ENCODE measurements around the gene DSCAML1. TPM values are rescaled to one million over a fixed set of nuclear protein-coding genes. Genes with fewer than 3 reads are reported as not detected.

DSCAML1 gene
- total and polyA plus RNA-seq, 4 experiments from 2014 or later, result 1.00 to 1.0 TPM; not detected in 2

DNA sequence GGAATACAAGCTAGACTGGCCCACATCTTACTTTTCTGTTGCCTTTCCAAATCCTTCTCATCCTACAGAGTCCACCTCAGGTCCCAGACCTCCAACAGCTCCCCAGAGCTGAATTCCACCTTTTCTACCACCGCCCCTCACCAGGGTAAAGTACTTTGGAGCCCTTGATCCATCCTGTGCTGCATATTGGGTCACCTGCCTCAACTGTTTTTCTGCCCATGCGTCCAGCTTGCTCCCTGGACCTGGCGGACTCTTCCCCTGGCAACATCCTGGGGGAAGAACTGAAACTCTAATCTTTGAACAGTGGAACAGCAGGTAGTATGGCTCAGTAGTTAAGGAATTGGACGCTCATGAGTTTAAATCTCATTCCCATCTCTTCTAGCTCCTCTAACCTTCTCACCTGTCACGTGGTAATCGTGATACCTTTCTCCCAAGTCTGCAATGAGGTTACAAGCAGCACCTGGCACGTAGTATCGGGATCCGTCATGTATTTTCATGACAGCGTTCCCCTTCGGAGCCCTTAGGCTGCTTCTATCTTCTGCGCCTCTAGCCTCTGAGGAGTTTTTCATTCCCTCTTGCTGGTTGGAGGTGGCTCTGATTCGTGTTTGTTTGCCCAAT is 371.2 kb downstream of the DSCAML1 start:
- no peaks in the 10 kb centered on the region for H3K36me3 Mint-ChIP-seq
- H3K27ac Mint-ChIP-seq, result no peak overlapping the region
- Histone ChIP-seq H3K27me3 (ENCODE audit: insufficient read depth, low read length) (no peaks in the 10 kb centered on the region), H3K27ac (ENCODE audit: low read depth, low read length) (no peak overlapping the region), H3K9me3 (ENCODE audit: control insufficient read depth in 1 of 2, low read length in 2 of 2) (no peaks in the 10 kb centered on the region), H3K36me3 (ENCODE audit: insufficient read depth, low read length) (no peaks in the 10 kb centered on the region), H3K4me3 (ENCODE audit: low read length in 2 of 2) (no peak overlapping the region), H3K4me1 (ENCODE audit: insufficient read depth, low read length) (peaks cover 6% of the 10 kb centered on the region)
- no peak overlapping the region for H3K4me3 Mint-ChIP-seq
- DNase-seq, result no peak
- intact Hi-C loops (cut with micrococcal nuclease), result loop anchor here (1.0 to 10.0 kb wide), 3 partner anchors 392 to 749 kb away; partner anchors contain the start of gene SCN2B
- POLR2A ChIA-PET (ENCODE audit: partially characterized antibody), result interaction anchor here (0.9 to 1.1 kb wide), 2 partner anchors 195 to 550 kb away, joined by 3 read pairs; no protein-coding TSS in a partner anchor
- H3K9me3 Mint-ChIP-seq, result no peaks in the 10 kb centered on the region
- CTCF ChIA-PET (ENCODE audit: partially characterized antibody), result interaction anchor here (0.7 to 4.0 kb wide), 46 partner anchors 8 to 746 kb away, joined by 3 to 51 read pairs (median 4); partner anchors contain the start of gene FXYD2
- H3K4me1 Mint-ChIP-seq, result peaks cover 0 to 13% (median under 1%) of the 10 kb centered on the region in 4 donors
- peaks cover 0 to 1% of the 10 kb centered on the region in 2 donors for H3K27me3 Mint-ChIP-seq

DNA sequence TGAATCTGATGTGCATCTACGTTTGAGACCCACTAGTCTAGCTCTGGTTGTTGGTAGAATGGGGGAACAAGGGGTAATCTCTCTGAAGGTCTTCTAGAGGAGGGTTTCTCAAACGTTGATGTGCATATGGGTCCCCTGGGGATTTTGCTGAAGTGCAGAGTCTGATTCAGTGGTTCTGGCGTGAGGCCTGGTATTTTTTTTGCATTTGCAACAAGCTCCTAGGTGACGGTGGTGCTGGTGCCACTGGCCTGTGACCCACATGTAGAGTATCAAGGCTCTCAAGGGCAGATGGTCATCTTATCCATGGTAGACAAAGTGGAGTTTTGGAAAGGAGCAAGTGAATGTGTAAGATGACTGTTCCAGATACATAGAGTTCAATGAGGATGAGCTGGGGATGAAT is 372.2 kb downstream of the DSCAML1 start:
- DNase-seq, result no peak
- Mint-ChIP-seq H3K27ac (no peak overlapping the region), H3K9me3 (no peaks in the 10 kb centered on the region), H3K36me3 (no peaks in the 10 kb centered on the region), H3K4me1 (peaks cover 0 to 13% (median under 1%) of the 10 kb centered on the region in 4 donors), H3K27me3 (peaks cover 0 to 1% of the 10 kb centered on the region in 2 donors), H3K4me3 (no peak overlapping the region)
- Histone ChIP-seq H3K27me3 (ENCODE audit: insufficient read depth, low read length) (no peaks in the 10 kb centered on the region), H3K4me1 (ENCODE audit: insufficient read depth, low read length) (peaks cover 6% of the 10 kb centered on the region), H3K27ac (ENCODE audit: low read depth, low read length) (no peak overlapping the region), H3K4me3 (ENCODE audit: low read length in 2 of 2) (no peak overlapping the region), H3K9me3 (ENCODE audit: control insufficient read depth in 1 of 2, low read length in 2 of 2) (no peaks in the 10 kb centered on the region), H3K36me3 (ENCODE audit: insufficient read depth, low read length) (no peaks in the 10 kb centered on the region)
- ChIA-PET CTCF (ENCODE audit: partially characterized antibody) (interaction anchor here (0.7 to 4.0 kb wide), 12 partner anchors 21 to 747 kb away, joined by 3 to 51 read pairs (median 4); no protein-coding TSS in a partner anchor), POLR2A (ENCODE audit: partially characterized antibody) (no interaction called here)
- intact Hi-C loops (cut with micrococcal nuclease), result loop anchor here (10.0 kb wide), 1 partner anchor 750 kb away; the partner anchor contains the start of gene SCN2B

DNA sequence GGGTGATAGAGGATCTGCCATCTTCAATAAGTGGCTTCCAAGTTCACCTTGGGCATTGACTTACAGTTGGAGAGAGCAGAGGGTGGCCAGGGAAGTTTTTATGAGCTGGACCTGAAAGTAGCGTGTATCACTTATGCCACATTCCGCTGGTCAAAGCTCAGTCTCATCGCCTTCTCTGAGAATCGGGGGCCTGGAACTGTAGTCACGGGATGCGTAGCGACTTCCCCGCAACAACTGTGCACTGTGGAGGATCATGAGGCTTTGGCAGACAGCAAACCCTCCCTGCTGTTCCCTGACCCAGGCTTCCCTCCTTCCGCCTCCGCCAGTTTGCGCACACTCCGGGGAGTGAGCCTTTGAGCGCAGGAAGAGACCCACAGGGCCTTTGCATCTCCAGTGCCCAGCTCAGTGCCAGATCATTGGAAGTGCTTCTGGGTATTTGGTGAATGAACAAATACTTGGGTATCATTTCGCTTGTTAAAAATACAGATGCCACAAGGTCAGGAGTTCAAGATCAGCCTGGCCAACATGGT is 373.9 kb downstream of the DSCAML1 start:
- H3K4me3 ChIP-seq (ENCODE audit: low read length in 2 of 2), result no peak overlapping the region
- H3K27me3 ChIP-seq (ENCODE audit: insufficient read depth, low read length), result no peaks in the 10 kb centered on the region
- no peak for DNase-seq
- Mint-ChIP-seq H3K4me1 (peaks cover 0 to 13% (median under 1%) of the 10 kb centered on the region in 4 donors), H3K27ac (no peak overlapping the region), H3K27me3 (peaks cover 0 to 1% of the 10 kb centered on the region in 2 donors), H3K36me3 (no peaks in the 10 kb centered on the region), H3K4me3 (no peak overlapping the region), H3K9me3 (no peaks in the 10 kb centered on the region)
- H3K36me3 ChIP-seq (ENCODE audit: insufficient read depth, low read length), result no peaks in the 10 kb centered on the region
- ChIA-PET CTCF (ENCODE audit: partially characterized antibody) (interaction anchor here (0.7 to 1.3 kb wide), 2 partner anchors 8 to 524 kb away, joined by 3 read pairs; no protein-coding TSS in a partner anchor), POLR2A (ENCODE audit: partially characterized antibody) (no interaction called here)
- intact Hi-C loops (cut with micrococcal nuclease), result loop anchor here (10.0 kb wide), 1 partner anchor 752 kb away; the partner anchor contains the start of gene SCN2B
- H3K27ac ChIP-seq (ENCODE audit: low read depth, low read length), result no peak overlapping the region
- H3K9me3 ChIP-seq (ENCODE audit: control insufficient read depth in 1 of 2, low read length in 2 of 2), result no peaks in the 10 kb centered on the region
- H3K4me1 ChIP-seq (ENCODE audit: insufficient read depth, low read length), result peaks cover 6% of the 10 kb centered on the region

DNA sequence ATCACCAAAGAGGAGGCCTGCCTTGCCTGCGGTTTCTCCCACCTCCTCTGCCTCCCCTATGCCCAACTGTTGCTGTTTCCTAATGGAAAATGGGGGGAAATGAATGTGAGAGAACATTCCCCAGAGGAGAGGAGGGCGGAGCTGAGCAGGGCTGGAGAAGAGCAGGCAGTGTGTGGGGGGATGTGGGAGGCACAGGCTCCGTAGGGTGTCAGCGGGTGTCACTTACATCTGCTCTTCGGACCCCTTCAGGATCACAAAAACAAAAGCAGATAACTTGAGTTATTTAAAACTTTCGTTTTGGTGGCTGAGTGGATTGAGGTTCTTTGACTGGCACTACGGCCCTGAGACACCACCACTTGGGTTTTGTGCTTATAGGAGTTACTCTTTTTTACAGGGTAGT is 375.5 kb downstream of the DSCAML1 start:
- H3K36me3 Mint-ChIP-seq, result no peaks in the 10 kb centered on the region
- H3K27me3 Mint-ChIP-seq, result no peaks in the 10 kb centered on the region
- H3K4me1 ChIP-seq (ENCODE audit: insufficient read depth, low read length), result peaks cover 5% of the 10 kb centered on the region
- no peaks in the 10 kb centered on the region for H3K9me3 ChIP-seq (ENCODE audit: control insufficient read depth in 1 of 2, low read length in 2 of 2)
- intact Hi-C loops (cut with micrococcal nuclease), result loop anchor here (10.0 kb wide), 1 partner anchor 753 kb away; the partner anchor contains the start of gene SCN2B
- no peak overlapping the region for H3K27ac Mint-ChIP-seq
- H3K27me3 ChIP-seq (ENCODE audit: insufficient read depth, low read length), result no peaks in the 10 kb centered on the region
- no peak overlapping the region for H3K4me3 Mint-ChIP-seq
- ChIA-PET POLR2A (ENCODE audit: partially characterized antibody) (no interaction called here), CTCF (ENCODE audit: partially characterized antibody) (no interaction called here)
- no peak overlapping the region for H3K4me3 ChIP-seq (ENCODE audit: low read length in 2 of 2)
- no peaks in the 10 kb centered on the region for H3K36me3 ChIP-seq (ENCODE audit: insufficient read depth, low read length)
- peaks cover 0 to 5% (median under 1%) of the 10 kb centered on the region in 4 donors for H3K4me1 Mint-ChIP-seq
- H3K9me3 Mint-ChIP-seq, result no peaks in the 10 kb centered on the region
- H3K27ac ChIP-seq (ENCODE audit: low read depth, low read length), result no peak overlapping the region
- DNase-seq, result no peak

DNA sequence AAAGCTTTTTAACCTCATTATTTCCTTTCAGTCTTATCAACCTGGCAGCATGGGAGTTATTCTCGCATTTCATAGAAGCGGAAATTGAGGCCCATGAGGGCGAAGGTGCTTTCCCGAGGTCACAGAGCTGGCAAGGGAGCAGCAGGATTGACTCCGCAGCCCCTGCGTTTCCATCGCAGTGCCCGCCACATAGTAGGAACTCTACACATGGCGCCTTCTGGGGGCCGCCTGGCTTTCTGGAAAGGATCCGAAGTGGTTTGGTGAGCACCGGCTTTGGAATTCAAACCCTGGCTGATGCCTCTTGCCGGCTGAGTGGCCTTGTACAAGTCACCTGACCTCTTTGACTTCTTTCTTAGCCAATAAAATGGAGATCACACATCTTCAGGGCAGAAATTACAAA is 376.0 kb downstream of the DSCAML1 start:
- H3K4me3 Mint-ChIP-seq, result no peak overlapping the region
- H3K27me3 Mint-ChIP-seq, result no peaks in the 10 kb centered on the region
- H3K9me3 Mint-ChIP-seq, result no peaks in the 10 kb centered on the region
- Histone ChIP-seq H3K36me3 (ENCODE audit: insufficient read depth, low read length) (no peaks in the 10 kb centered on the region), H3K27me3 (ENCODE audit: insufficient read depth, low read length) (no peaks in the 10 kb centered on the region), H3K4me3 (ENCODE audit: low read length in 2 of 2) (no peak overlapping the region), H3K27ac (ENCODE audit: low read depth, low read length) (no peak overlapping the region), H3K9me3 (ENCODE audit: control insufficient read depth in 1 of 2, low read length in 2 of 2) (no peaks in the 10 kb centered on the region), H3K4me1 (ENCODE audit: insufficient read depth, low read length) (peaks cover under 1% of the 10 kb centered on the region)
- H3K4me1 Mint-ChIP-seq, result peaks cover 0 to under 1% (median under 1%) of the 10 kb centered on the region in 4 donors
- H3K27ac Mint-ChIP-seq, result no peak overlapping the region
- ChIA-PET POLR2A (ENCODE audit: partially characterized antibody) (no interaction called here), CTCF (ENCODE audit: partially characterized antibody) (no interaction called here)
- H3K36me3 Mint-ChIP-seq, result no peaks in the 10 kb centered on the region
- intact Hi-C loops (cut with micrococcal nuclease), result loop anchor here (10.0 kb wide), 1 partner anchor 754 kb away; the partner anchor contains the start of gene SCN2B
- no peak for DNase-seq

DNA sequence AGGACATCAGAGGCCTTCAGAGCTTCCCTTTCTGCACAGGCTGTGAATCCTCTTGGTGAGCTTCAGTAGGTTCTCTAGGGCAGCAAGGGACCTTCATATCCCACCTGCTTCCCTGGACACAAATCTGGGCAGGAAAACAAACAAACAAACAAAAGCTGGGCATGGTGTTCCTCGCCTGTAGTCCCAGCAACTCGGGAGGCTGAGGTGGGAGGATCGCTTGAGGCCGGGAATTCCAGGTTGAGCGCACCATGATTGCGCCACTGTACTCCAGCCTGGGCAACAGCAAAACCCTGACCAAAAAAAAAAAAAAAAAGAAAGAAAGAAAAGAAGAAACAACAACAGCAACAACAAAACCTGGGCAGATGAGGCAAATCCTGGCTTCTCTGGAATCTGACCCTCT is 376.4 kb downstream of the DSCAML1 start:
- ChIA-PET CTCF (ENCODE audit: partially characterized antibody) (no interaction called here), POLR2A (ENCODE audit: partially characterized antibody) (no interaction called here)
- intact Hi-C loops (cut with micrococcal nuclease), result loop anchor here (10.0 kb wide), 1 partner anchor 754 kb away; the partner anchor contains the start of gene SCN2B
- Histone ChIP-seq H3K4me3 (ENCODE audit: low read length in 2 of 2) (no peak overlapping the region), H3K27me3 (ENCODE audit: insufficient read depth, low read length) (no peaks in the 10 kb centered on the region), H3K9me3 (ENCODE audit: control insufficient read depth in 1 of 2, low read length in 2 of 2) (no peaks in the 10 kb centered on the region), H3K36me3 (ENCODE audit: insufficient read depth, low read length) (no peaks in the 10 kb centered on the region), H3K27ac (ENCODE audit: low read depth, low read length) (no peak overlapping the region), H3K4me1 (ENCODE audit: insufficient read depth, low read length) (no peaks in the 10 kb centered on the region)
- Mint-ChIP-seq H3K4me1 (no peaks in the 10 kb centered on the region), H3K27me3 (no peaks in the 10 kb centered on the region), H3K9me3 (no peaks in the 10 kb centered on the region), H3K27ac (no peak overlapping the region), H3K4me3 (no peak overlapping the region), H3K36me3 (no peaks in the 10 kb centered on the region)
- no peak for DNase-seq

DNA sequence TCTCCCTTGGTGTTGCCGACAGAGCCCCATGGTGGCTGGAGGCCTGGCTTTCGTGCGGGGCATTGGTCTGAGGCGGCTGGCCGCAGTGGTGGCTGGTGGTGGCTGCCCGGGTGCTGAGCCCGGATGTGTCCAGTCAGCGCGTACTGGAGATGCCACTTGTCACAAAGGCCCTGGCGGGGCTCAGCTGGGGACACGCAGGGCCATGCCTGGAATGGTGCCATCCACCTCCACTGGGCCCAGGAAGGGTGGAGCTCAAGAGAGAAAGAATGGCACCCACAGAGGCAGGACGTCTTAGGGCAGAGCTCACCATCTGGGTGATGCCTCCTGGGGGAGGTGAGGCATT is 376.9 kb downstream of the DSCAML1 start:
- no peaks in the 10 kb centered on the region for H3K36me3 ChIP-seq (ENCODE audit: insufficient read depth, low read length)
- intact Hi-C loops (cut with micrococcal nuclease), result loop anchor here (10.0 kb wide), 1 partner anchor 755 kb away; the partner anchor contains the start of gene SCN2B
- Mint-ChIP-seq H3K4me1 (no peaks in the 10 kb centered on the region), H3K27me3 (no peaks in the 10 kb centered on the region), H3K36me3 (no peaks in the 10 kb centered on the region), H3K27ac (no peak overlapping the region), H3K4me3 (no peak overlapping the region), H3K9me3 (no peaks in the 10 kb centered on the region)
- POLR2A ChIA-PET (ENCODE audit: partially characterized antibody), result no interaction called here
- CTCF ChIA-PET (ENCODE audit: partially characterized antibody), result no interaction called here
- no peak overlapping the region for H3K27ac ChIP-seq (ENCODE audit: low read depth, low read length)
- no peak overlapping the region for H3K4me3 ChIP-seq (ENCODE audit: low read length in 2 of 2)
- no peaks in the 10 kb centered on the region for H3K4me1 ChIP-seq (ENCODE audit: insufficient read depth, low read length)
- no peaks in the 10 kb centered on the region for H3K9me3 ChIP-seq (ENCODE audit: control insufficient read depth in 1 of 2, low read length in 2 of 2)
- no peaks in the 10 kb centered on the region for H3K27me3 ChIP-seq (ENCODE audit: insufficient read depth, low read length)
- DNase-seq, result no peak
